ENCODE measurements around the gene ZFYVE1.
"Not testable (repeated sequence)": the region's sequence is repeated elsewhere in the genome, so short reads cannot be mapped to it uniquely, and the experiment has no call there.

The ZFYVE1 gene

GRCh38 chr14:73022051-73022450 is 4.9 kb downstream of the ZFYVE1 start:
- no peak for TF ChIP-seq CTCF (IDR thresholded peaks at IDR 0.05; ENCODE audit: control insufficient read depth, extremely low read depth, insufficient read depth)
- DNase-seq (ENCODE audit: low read depth): no peak
- no peak overlapping the region for H3K4me3 ChIP-seq (ENCODE audit: low read depth, low read length)

GRCh38 chr14:73016011-73016410 is 10.9 kb downstream of the ZFYVE1 start:
- not testable (repeated sequence) for DNase-seq (ENCODE audit: low read depth)

GRCh38 chr14:73015552-73015951 is 11.4 kb downstream of the ZFYVE1 start:
- H3K4me3 ChIP-seq (ENCODE audit: low read depth, low read length); DNase-seq (ENCODE audit: low read depth): not testable (repeated sequence)

More at GRCh38 chr14:73016011-73016410, 10.9 kb downstream of the ZFYVE1 start:
- not testable (repeated sequence) for H3K4me3 ChIP-seq (ENCODE audit: low read depth, low read length)

GRCh38 chr14:73014105-73014504 is 12.8 kb downstream of the ZFYVE1 start:
- DNase-seq (ENCODE audit: low read depth): no peak
- TF ChIP-seq CTCF (IDR thresholded peaks at IDR 0.05; ENCODE audit: control insufficient read depth, extremely low read depth, insufficient read depth): no peak

GRCh38 chr14:73011189-73011588 is 15.7 kb downstream of the ZFYVE1 start:
- DNase-seq (ENCODE audit: low read depth); H3K4me3 ChIP-seq (ENCODE audit: low read depth, low read length): not testable (repeated sequence)

More at GRCh38 chr14:73014105-73014504, 12.8 kb downstream of the ZFYVE1 start:
- H3K4me3 ChIP-seq (ENCODE audit: low read depth, low read length): no peak overlapping the region

- TF ChIP-seq CTCF (IDR thresholded peaks at IDR 0.05; ENCODE audit: control insufficient read depth, extremely low read depth, insufficient read depth): no peak
- no peak overlapping the region for H3K4me3 ChIP-seq (ENCODE audit: low read depth, low read length)
- DNase-seq (ENCODE audit: low read depth): no peak
Measured at GRCh38 chr14:73008501-73008900, 18.4 kb downstream of the ZFYVE1 start.

GRCh38 chr14:73007835-73008234 is 19.1 kb downstream of the ZFYVE1 start:
- no peak overlapping the region for H3K4me3 ChIP-seq (ENCODE audit: low read depth, low read length)
- TF ChIP-seq CTCF (IDR thresholded peaks at IDR 0.05; ENCODE audit: control insufficient read depth, extremely low read depth, insufficient read depth): no peak
- no peak for DNase-seq (ENCODE audit: low read depth)

GRCh38 chr14:73004641-73005040 is 22.3 kb downstream of the ZFYVE1 start:
- H3K4me3 ChIP-seq (ENCODE audit: low read depth, low read length); DNase-seq (ENCODE audit: low read depth): not testable (repeated sequence)

GRCh38 chr14:73003681-73004080 is 23.2 kb downstream of the ZFYVE1 start:
- DNase-seq (ENCODE audit: low read depth): no peak
- no peak for TF ChIP-seq CTCF (IDR thresholded peaks at IDR 0.05; ENCODE audit: control insufficient read depth, extremely low read depth, insufficient read depth)
- H3K4me3 ChIP-seq (ENCODE audit: low read depth, low read length): no peak overlapping the region
